ENCODE results near the gene SNRPD1.
"Not testable (repeated sequence)": the region's sequence is repeated elsewhere in the genome, so short reads cannot be mapped to it uniquely, and the experiment has no call there.

Gene SNRPD1

DNA sequence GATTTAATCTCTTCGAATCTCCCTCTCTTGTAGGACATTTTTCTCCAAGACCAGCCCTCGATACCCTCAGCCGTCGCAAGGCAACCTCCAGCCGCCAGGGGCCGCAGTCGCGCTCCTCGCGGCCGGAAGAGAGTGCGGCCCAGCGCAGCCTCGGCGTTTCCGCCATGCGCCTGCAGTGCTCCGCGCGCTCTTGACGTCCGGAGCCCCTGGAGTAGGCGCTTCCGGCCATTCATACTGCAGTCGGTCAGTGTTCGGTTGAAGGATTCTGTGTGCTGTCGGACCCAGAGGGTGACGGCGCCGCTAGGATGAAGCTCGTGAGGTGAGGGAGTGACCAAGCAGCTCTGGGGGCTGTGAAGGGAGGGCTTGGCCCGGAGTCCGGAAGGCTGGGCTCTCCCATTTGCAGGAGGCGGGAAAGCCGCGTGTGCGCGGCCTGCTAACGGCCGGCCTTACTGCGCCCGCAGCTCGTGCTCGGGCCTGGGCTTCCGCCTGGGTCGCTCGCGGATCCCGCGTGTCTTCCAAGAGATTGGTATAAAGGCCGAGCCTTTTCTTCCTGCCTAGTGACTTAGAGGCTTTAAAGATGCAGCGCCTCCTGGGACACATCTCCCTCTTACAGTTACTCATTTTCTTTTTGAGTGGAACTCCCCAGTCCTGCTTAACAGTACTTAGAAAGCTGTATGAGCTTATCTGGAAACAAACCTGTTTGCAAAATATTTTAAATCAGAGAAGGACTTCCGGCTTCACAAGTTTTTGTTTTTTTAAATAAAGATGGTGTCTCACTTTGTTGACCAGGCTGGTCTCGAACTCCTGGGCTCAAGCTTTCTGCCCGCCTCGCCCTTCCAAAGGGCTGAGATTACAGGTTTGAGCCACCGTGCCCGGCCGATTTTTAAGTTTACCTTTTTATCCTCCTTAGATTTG lies at the start of gene SNRPD1:
SNRPD1 (plus strand) TSS at position 190 of the 915 bp plus-strand sequence; CDS start at position 306, 116 bp downstream.
- peak; percentile 89 for DNase-seq

DNA sequence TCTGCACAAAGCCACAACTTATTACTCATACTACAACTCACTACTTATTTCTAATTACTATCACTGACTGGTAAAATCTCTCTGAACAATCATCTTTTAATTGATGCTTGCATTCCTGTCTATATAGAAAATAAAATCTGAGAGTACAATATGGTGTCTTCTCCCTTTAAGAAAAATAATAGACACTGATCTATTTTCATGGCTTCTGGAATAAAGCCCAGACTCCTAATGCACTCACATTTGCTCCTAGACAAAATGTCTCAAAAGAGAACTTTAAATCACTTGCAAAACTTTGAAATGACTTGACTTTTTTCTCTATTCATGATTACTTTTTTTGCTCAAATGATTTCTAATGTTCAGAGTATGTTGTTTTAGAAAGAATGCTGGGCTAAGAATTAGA lies 40.3 kb upstream of the SNRPD1 start:
- DNase-seq: no peak

DNA sequence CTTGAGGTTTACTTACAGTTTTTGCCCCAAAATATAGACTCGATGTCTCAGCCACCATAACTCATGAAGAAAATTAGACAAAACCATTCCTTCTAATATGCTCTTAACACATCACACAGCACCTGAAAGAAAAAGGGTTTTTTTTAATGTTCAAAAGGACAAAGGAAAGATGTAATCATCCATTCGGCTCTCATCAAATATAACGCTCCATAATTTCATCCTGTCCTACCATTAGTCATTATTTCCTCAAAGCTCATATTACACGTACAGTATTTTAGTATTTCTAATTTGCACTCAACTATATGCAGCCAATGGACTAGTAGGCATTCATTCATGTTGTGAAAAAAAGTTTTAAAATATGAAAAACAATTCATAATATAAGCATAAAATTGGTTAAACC lies 36.5 kb upstream of the SNRPD1 start:
- DNase-seq: no peak

DNA sequence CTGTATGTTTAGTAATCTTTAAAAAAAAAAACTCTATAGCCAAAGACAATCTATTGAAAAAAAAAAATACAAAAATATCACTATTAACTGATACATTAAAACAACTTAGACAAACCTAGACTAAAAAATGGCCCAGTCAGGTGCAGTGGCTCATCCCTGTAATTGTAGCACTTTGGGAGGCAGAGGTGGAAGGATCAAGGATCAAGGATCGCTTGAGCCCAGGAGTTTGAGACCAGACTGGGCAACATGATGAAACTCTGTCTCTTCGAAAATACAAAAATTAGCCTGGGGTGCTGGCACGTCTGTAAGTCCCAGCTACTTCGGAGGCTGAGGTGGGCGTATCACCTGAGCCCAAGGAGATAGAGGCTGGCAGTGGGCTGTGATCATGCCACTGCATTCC lies 27.7 kb upstream of the SNRPD1 start:
- no peak for DNase-seq

DNA sequence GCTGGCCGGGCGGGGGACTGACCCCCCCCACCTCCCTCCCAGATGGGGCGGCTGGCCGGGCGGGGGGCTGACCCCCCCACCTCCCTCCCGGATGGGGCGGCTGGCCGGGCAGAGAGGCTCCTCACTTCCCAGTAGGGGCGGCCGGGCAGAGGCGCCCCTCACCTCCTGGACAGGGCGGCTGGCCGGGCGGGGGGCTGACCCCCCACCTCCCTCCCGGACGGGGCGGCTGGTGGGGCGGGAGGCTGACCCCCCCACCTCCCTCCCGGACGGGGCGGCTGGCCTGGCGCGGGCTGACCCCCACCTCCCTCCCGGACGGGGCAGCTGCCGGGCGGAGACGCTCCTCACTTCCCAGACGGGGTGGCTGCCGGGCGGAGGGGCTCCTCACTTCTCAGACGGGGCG lies 19.8 kb upstream of the SNRPD1 start:
- not testable (repeated sequence) for DNase-seq

DNA sequence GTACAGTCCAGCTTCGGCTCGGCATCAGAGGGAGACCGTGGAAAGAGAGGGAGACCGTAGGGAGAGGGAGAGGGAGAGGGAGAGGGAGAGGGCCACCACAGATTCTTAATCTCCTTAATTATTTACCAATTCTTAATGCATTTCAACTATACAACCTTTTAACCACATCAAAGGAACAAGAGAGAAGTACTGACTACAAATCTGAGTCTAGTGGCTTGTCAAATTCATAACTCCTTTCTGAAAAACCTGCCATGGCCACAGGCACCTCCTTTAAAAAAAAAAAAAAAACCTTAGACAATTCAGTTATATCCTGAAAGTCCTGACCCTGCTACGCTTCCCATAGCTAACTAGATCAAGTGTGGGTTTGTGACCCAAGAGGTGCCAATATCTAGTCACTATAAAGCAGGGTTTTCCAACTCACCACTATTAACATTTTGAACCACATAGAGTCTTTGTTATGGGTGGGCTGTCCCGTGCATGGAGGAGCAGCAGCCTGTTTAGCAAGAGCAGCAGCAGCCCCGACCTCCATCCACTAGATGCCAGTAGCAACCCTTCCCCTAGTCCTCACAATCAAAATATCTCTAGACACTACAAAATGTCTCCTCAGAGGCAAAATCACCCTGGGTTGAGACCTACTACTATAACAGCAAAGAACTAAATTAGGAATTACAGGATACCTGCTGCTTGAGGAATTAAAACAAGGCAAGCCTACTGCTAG lies 18.4 kb upstream of the SNRPD1 start:
- DNase-seq: no peak

DNA sequence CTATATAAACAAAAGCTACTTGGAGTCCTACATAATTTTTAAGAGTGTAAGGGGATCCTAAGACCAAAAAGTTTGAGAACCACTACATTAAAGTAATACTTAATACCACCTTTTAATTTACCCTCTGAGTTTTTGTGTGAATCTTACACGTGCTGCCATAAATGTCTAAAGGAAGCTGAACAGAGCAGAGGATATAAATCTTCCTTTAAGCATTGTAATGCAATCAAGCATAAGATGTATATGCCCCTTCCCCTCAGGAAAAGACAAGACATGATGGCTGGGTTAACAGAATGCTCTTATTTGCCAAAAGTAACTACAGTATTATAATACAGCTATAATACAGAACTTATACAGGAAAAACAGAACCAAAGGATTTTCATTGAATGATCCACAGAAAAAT lies 14.5 kb upstream of the SNRPD1 start:
- no peak for DNase-seq

DNA sequence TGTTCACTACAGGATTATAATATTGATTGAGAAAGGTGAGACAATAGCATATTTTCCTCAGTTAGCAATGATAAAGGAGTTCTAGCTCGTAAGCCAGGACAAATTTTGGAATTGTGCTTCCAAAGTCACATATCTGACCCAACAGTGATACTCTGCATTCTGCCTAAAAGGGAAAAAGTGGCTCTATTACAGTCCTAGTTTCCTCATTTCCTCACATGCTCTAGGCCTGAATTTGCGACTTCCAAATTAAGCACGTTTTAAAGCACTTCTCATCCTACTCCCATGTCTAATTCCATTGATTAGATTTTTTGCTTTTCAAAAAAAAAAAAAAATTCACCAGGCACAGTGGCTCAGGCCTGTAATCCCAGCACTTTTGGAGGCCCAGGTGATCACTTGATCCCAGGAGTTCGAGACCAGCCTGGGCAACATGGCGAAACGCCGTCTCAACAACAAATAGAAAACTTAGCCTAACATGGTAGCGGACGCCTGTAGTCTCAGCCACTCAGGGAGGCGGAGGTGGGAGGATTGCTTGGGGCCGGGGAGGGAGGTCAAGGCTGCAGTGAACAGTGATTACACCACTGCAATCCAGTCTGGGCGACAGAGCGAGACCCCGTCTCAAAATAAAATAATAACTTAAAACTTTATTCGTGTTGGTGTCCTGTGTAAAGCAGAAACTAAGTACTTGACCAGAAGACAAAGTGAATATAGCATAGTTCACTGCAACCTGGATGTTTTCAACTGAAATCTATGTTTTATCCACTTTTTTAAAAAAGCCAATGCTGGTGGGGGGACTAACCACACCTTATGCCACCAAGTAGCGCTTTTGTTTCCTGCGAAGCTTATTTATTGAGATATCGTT lies 13.2 kb upstream of the SNRPD1 start:
- DNase-seq: no peak

DNA sequence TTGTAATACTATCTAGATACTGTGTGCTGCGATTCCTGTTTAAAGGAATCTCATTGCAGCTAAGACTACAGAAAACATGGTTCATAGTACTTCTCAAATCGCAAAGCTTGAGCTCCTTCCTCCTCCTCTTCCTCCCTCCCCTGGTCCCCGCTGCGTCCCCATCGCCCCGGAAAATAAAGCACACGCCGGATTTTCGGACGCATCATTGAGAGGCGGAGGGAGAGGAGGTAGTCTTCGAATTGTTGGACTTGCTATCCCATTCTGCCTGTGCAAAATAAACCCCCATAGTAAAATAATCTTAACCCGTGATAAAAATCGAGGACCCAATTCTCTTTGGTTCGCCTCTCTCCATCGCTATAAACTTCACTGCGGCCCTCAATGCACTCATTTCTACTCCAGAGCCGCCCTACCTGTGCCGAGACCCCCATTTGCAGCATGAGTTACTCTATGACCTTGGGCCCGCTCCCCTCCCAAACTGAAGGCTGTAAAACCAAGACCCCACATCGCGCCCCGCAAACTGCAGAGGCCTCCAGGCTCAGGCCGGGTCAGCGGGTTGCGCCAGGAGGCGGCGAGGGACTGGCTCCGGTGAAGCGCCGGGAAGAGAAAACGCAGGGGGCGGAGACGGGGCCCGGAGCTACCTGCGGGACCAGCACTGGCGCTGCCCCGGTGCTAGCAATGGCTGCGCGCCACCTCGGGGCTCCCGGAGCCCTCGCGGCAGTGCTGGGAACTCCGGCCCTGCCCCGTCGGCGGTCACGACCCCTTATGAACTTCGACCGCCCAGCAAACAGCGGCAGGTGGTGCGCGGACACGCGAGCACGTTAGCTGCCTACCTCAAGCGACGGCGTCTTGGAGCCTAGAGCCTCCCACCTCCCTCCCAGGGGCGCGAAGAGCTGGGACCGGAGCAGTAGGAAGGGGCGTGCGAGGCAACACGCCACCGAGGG lies 12.3 kb upstream of the SNRPD1 start:
- DNase-seq: peak; percentile 30

DNA sequence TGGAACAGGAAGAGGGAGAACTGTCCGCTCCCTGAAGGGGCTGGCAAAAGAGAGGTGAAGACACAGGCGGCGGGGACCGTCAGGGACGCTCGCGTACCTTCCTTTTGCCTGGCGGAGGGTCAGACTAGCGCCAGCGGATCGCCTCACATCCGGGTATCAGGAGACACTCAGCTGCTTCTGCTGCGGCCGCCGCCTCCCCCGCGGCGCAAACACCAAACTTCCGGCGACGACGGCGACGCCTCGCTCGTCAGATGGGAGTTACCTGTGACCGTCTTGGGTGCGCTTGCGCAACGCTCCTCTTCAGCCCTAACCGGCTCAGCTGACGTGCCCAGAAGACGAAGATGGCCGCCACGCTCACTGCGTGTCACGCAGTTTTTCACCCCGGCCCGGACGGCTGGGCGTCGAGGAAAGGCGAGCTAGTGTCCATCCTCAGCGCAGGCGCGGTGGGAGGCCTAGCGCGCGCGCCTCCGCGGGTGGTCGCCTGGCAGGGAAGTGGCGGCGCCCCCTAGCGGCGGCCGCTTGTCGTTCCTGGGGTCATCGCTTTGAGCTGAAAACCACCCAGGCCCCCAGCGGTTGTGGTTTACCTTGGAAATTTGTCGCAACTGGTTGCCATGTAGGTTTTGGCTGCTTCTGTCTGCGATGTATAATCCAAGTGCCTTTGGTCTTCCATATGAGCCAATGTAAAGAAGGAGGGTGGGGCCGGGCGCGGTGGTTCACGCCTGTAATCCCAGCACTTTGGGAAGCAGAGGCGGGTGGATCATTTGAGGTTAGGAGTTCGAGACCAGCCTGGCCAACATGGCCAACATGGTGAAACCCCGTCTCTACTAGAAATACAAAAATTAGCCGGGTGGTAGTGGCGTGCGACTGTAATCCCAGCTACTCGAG lies 11.3 kb upstream of the SNRPD1 start, which contains the start of gene ESCO1:
ESCO1 (minus strand) TSS at position 179 of the 885 bp plus-strand sequence. CDS start 25,861 bp downstream, outside the sequence.
- peak; percentile 98 for DNase-seq

DNA sequence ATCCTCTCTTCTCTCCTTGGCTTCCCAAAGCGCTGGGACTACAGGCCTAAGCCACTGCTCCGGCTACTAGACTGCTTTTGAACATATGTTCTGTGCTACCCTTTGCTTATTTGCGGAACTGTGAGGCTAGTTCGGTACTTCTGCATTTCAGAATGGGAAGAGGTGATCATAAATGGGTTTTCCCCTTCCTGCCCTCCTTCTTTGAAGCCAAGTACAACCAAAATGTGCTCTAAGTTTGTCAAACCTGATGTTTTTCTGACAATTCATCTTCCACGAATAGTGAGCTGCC lies 9.9 kb upstream of the SNRPD1 start:
- DNase-seq: no peak

DNA sequence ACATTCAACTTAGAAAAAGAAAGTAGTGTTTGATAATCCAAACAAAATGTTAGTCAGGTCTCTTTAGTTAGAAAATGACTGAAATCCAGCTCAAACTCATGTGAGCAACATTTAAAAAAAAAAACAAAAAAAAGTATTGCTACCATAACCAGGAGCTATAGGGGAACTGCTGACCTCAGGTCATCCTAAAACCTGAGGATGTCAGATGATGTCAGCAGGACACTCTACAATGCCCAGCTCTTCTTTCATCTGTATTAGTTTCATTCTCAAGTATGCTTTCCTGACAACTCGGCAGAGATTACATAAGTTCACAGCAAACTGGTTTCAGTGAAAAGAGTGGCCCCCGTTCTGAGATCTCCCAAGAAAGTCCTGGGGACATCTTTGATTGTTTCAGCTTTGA lies 7.4 kb upstream of the SNRPD1 start:
- DNase-seq: no peak

DNA sequence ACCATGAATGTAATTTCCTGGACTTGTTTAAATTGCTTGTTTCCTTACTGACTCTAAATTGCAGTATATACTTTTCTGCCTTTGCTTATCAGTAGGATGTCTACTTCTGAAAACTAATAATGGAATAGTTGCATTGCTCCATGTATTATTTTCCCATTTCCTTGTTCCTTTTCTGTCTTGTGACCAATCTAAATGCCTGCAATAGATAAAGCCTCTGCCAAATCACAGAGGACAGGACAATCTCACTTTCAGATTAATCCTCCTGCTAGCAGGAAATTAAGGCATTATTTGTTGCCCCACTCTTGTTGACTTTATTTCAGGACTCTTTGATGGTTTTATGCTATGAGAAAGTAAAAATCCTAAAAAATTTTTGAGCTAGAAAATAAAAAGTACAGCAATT lies 6.9 kb upstream of the SNRPD1 start:
- no peak for DNase-seq

DNA sequence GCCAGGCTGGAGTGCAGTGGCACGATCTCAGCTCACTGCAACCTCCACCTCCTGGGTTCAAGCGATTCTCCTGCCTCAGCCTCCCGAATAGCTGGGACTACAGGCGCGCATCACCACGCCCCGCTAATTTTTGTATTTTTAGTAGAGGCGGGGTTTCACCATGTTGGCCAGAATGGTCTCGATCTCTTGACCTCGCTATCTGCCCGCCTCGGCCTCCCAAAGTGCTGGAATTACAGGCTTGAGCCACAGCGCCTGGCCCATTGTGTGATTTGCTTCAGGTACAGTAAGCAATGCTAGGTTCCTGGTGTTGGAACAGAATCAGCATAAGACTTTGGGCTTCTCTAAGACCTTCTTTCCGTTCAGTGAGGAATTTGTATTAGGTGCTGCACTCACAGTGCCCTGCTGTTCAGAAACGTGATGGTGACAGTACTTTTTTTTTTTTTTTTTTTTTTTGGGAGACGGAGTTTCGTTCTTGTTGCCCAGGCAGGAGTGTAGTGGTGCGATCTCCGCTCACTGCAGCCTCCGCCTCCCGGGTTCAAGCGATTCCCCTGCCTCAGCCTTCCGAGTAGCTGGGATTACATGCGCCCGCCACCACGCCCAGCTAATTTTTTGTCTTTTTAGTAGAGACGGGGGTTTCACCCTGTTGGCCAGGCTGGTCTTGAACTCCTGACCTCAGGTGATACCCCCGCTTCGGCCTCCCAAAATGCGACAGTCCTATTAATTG lies 551 bp upstream of the SNRPD1 start:
- DNase-seq: peak; percentile 57

DNA sequence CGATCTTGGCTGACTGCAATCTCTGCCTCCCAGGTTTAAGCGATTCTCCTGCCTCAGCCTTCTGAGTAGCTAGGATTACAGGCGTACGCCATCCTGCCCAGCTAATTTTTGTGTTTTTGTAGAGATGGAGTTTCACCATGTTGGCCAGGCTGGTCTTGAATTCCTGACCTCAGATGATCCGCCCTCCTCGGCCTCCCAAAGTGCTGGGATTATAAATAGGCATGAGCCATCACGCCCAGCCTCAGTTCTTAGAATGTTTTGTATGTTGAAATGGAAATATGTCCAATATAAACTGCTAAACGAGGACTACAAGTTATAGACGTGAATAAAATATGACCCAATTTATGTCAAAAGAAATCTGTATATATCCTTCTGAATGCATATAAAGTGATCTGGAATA lies 9.5 kb downstream of the SNRPD1 start:
- not testable (repeated sequence) for DNase-seq

DNA sequence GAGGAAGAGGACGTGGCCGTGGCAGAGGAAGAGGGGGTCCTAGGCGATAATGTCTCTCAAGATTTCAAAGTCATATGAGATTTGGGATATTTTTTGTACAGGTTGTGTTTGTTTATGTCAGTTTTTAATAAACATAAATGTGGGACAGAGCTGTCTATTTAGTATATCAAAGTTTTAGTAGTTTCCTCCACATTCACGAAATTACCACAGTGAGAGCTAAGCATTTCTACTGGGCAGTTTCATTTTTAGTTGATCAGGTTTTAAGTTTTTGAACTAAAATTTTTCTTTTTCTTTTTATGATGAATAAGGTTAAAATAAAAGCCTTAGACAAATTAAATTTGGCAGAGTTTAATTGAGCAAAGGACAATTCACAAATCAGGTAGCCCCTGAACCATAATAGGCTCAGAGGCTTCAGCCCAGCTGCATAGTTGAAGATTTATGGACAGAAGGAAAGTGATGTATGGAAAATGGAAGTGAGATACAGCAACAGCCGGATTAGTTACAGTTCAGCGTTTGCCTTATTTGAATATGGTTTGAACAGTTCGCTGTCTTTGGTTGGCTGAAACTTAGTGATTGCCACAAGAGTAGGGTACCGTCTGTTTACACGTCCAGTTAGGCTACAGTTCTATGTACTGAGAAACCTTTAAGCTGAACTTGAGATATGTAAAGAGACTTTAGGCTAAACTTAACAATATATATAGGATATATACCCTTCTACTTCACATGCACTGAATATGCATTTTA lies 17.1 kb downstream of the SNRPD1 start:
- DNase-seq: no peak

DNA sequence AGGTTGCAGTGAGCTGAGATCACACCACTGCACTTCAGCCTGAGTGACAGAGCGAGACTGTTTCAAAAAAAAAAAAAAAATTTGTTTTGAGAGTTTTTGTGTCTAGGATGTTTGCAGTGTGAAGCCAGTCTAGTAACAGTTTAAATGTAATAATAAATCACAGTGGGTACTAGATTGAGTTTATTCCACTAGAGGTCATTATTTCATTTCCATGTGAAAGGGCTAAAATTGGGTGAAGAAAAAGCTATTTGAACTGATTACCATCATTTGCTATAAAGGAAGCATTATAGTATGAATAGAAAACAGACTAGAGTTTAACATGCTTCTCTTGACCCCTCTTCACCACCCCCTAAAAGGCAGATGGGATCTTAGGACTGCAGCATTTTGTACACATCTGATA lies 20.3 kb downstream of the SNRPD1 start:
- no peak for DNase-seq

DNA sequence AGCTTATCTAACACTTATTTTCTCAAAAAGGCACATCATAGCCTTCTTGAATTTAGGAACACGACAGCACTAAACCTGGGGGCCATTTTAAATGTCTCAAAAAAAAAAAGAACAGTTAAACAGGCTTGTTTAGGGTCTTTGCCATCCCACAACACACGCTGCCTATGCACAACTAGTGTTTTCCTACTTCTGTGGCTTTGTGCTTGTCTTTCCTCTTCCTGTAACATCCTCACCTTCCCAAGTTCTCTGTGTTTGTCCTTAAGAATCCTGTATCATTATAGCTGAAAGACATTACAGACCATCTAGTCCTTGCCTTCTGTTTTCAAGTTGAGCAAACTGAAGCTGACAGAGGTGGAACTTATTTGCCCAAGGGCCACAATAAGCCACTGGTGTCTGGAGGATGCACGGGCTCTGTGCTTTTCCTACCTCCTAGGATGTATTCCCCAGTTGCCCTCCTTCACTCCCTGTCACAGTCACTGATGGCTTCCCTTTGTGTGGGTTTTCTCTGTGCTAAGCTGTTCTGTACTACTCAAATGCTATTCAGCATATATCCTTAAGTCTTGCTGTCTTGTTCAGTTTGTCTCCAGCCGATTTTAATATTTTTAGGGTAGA lies 22.6 kb downstream of the SNRPD1 start:
- no peak for DNase-seq

DNA sequence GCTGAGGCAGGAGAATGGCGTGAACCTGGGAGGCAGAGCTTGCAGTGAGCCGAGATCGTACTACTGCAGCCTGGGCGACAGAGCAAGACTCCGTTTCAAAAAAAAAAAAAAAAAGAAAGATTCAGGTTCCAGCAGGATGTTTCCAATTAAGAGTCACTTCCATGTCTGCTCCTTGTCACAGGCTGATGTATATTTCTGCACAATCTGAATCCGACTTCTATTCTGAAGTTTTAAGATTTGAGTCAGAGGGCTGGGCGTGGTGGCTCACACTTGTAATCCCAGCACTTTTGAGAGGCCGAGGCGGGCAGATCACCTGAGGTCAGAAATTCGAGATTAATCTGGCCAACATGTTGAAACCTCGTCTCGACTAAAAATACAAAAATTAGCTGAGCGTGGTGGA lies 24.7 kb downstream of the SNRPD1 start:
- DNase-seq: no peak

All from NCI-H2171 treated with DMSO at 0.1 percent for 48 hours (cell line).